ENCODE measurements around the gene ETV3L. TPM values are rescaled to one million over a fixed set of nuclear protein-coding genes. Genes with fewer than 3 reads are reported as not detected.

Gene ETV3L
- total and polyA plus RNA-seq, 2 of the 8 experiments (the other 6 are each of a cell fraction or from before 2014, with no cell fraction given), result 0.17 to 0.26 TPM

DNA sequence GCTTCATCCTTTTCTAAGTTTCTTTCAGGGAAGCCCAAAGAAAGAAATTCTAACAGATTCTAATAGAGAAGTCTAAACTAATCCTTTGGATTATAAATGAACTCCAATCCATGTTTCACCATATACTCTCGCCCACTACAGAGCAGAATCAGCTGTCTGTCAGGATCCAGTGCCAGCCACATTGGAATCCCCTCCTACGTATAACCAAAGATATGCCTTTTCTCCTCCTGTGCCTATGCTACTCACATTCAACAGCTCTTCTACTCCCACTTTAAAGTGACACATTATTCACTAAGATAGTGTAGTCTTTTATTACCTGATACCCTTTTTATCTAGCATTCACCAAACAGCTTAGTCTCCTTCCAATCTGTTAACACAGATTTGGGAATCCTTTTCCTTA, 35.5 kb upstream of the ETV3L start:
- no peak overlapping the region for H2AFZ ChIP-seq (ENCODE audit: low read length)
- H4K8ac ChIP-seq (ENCODE audit: extremely low read depth, insufficient read depth, low read length), result no peak overlapping the region
- no peak overlapping the region for H3K4me3 ChIP-seq (ENCODE audit: extremely low read depth in 1 of 4, insufficient read depth in 2 of 4, low read depth in 3 of 4, low read length in 4 of 4)
- H3K56ac ChIP-seq (replicated peaks; ENCODE audit: insufficient read length, low read depth, low read length), result no peak overlapping the region
- H2BK5ac ChIP-seq (ENCODE audit: low read depth, low read length), result no peak overlapping the region
- no peak overlapping the region for H3K27ac ChIP-seq (ENCODE audit: low read depth, low read length)
- no peak overlapping the region for H4K91ac ChIP-seq (replicated peaks; ENCODE audit: insufficient read length, low read length)
- H3K9ac ChIP-seq (replicated peaks in 1 of 4; ENCODE audit: extremely low read depth in 1 of 4, low read depth in 3 of 4, low read length in 3 of 4), result no peak overlapping the region
- no peak overlapping the region for H2BK12ac ChIP-seq (ENCODE audit: low read depth, low read length)
- H4K5ac ChIP-seq (ENCODE audit: insufficient read length, low read depth, low read length), result no peak overlapping the region
- H3K79me2 ChIP-seq (ENCODE audit: control insufficient read depth in 1 of 2, insufficient read depth in 2 of 2, low read length in 2 of 2), result peaks cover 7 to 29% of the 10 kb centered on the region in 2 experiments; a peak in 3 of 4 replicates
- H3K27me3 ChIP-seq (replicated peaks in 1 of 4; ENCODE audit: control insufficient read depth in 3 of 4, extremely low read depth in 1 of 4, insufficient read depth in 3 of 4, low read length in 3 of 4), result no peaks in the 10 kb centered on the region
- CTCF ChIA-PET (ENCODE audit: partially characterized antibody), result interaction anchor here (0.8 to 16.2 kb wide), 17 partner anchors 8 to 244 kb away, joined by 3 to 187 read pairs (median 4); partner anchors contain the start of gene ARHGEF11
- no peak overlapping the region for H2AK5ac ChIP-seq (ENCODE audit: low read depth, low read length)
- H3K23ac ChIP-seq (ENCODE audit: insufficient read length), result no peak overlapping the region
- DNase-seq (ENCODE audit: low read depth in 1 of 2, low spot score in 2 of 2) (no peak), FAIRE-seq (no peak)
- H3K4me2 ChIP-seq (ENCODE audit: insufficient read depth in 1 of 2, low read depth in 2 of 2, low read length in 2 of 2), result no peak overlapping the region
- no peak overlapping the region for H3K14ac ChIP-seq (ENCODE audit: insufficient read length)
- H3K18ac ChIP-seq (ENCODE audit: extremely low read depth, low read length), result no peak overlapping the region
- H3K79me1 ChIP-seq (ENCODE audit: low read depth, low read length), result peaks cover 8% of the 10 kb centered on the region
- peaks cover 12 to 56% (median 44%) of the 10 kb centered on the region in 4 experiments; a peak in 7 of 8 replicates for H3K36me3 ChIP-seq (ENCODE audit: control insufficient read depth in 2 of 4, insufficient read depth in 4 of 4, low read length in 3 of 4)
- H3K4me1 ChIP-seq (replicated peaks in 1 of 4; ENCODE audit: control insufficient read depth in 3 of 4, insufficient read depth in 4 of 4, low read length in 3 of 4), result peaks cover 0 to 14% (median 4%) of the 10 kb centered on the region in 4 experiments; a peak in 4 of 7 replicates
- no peak overlapping the region for H3K4ac ChIP-seq (replicated peaks; ENCODE audit: insufficient read length, low read depth, low read length)
- POLR2A ChIA-PET (ENCODE audit: partially characterized antibody), result interaction anchor here (1.4 to 10.5 kb wide), 7 partner anchors 9 to 41 kb away, joined by 4 to 70 read pairs (median 5); no protein-coding TSS in a partner anchor
- peaks cover 9 to 11% of the 10 kb centered on the region in 2 experiments for H4K20me1 ChIP-seq (replicated peaks in 1 of 2; ENCODE audit: control insufficient read depth in 1 of 2, insufficient read depth in 2 of 2, low read length in 2 of 2)
- peaks cover 10% of the 10 kb centered on the region; the same call in 1 of the 2 replicates for H3K23me2 ChIP-seq (ENCODE audit: low read depth, low read length)
- no peak overlapping the region for H2BK120ac ChIP-seq (replicated peaks; ENCODE audit: low read depth, low read length)
- no peak overlapping the region for H2BK20ac ChIP-seq (ENCODE audit: low read length)
- no peak overlapping the region for H2BK15ac ChIP-seq (ENCODE audit: low read length)
- no peaks in the 10 kb centered on the region for H3K9me3 ChIP-seq (ENCODE audit: insufficient read depth in 2 of 2, low read depth in 1 of 2, low read length in 1 of 2)
- TF ChIP-seq NANOG (IDR thresholded peaks at IDR 0.05; ENCODE audit: insufficient read depth, low read depth, low read length, poor library complexity, severe bottlenecking), result no peak
- TF ChIP-seq TAF1 (IDR thresholded peaks at IDR 0.05; ENCODE audit: low read depth, low read length), result no peak
- no peak for TF ChIP-seq SIRT6 (IDR thresholded peaks at IDR 0.05; ENCODE audit: low read length)
- no peak for TF ChIP-seq SP4 (IDR thresholded peaks at IDR 0.05; ENCODE audit: low read length)
- TF ChIP-seq, protein P1, sequence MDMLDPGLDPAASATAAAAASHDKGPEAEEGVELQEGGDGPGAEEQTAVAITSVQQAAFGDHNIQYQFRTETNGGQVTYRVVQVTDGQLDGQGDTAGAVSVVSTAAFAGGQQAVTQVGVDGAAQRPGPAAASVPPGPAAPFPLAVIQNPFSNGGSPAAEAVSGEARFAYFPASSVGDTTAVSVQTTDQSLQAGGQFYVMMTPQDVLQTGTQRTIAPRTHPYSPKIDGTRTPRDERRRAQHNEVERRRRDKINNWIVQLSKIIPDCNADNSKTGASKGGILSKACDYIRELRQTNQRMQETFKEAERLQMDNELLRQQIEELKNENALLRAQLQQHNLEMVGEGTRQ (IDR thresholded peaks at IDR 0.05; ENCODE audit: low read length), result no peak
- no peak for TF ChIP-seq POLR2AphosphoS5 (IDR thresholded peaks at IDR 0.05; ENCODE audit: low read depth, low read length)
- TF ChIP-seq BACH1 (IDR thresholded peaks at IDR 0.05; ENCODE audit: low read length), result no peak
- no peak for TF ChIP-seq TEAD4 (IDR thresholded peaks at IDR 0.05; ENCODE audit: low read depth, low read length)
- TF ChIP-seq RNF2 (IDR thresholded peaks at IDR 0.05; ENCODE audit: borderline replicate concordance, low read depth, low read length, missing control alignments, poor library complexity, severe bottlenecking), result no peak
- 91% methylated on average over 2 of the region's 2 CpGs; no CpG with 5 or more reads in 1 of the 2 experiments for WGBS, 2 experiments (ENCODE audit: extremely low coverage in 1 of 2, insufficient coverage in 1 of 2, insufficient read length in 1 of 2, insufficient replicate concordance in 2 of 2, low coverage in 1 of 2, low lambda C conversion rate in 2 of 2, missing lambda C conversion rate in 1 of 2)
